CD4-positive, alpha-beta memory T cell (primary cell): ENCODE results near the gene ADAMTS3. TPM values are rescaled to one million over a fixed set of nuclear protein-coding genes. Genes with fewer than 3 reads are reported as not detected.

ENCODE experiments used
- CTCF ChIA-PET: fragments of 350-600 bp; sonication (Branson Sonifier 250); formaldehyde crosslinking; loops from one replicate; lab custom pipeline; 2021; ENCODE audit warnings: inconsistent platforms; ENCODE audit not compliant: partially characterized antibody; lab: Charles Lee
- POLR2A ChIA-PET: fragments of 350-600 bp; sonication (Branson Sonifier 250); formaldehyde crosslinking; loops from one replicate; lab custom pipeline; 2021; ENCODE audit not compliant: partially characterized antibody; lab: Charles Lee
- DNase-seq, 5 donors: peaks; one replicate each; pipeline versions ENCODE4 v3.0.0 to v3.0.0-alpha.2; 2020 to 2022; ENCODE audit warnings: mixed read lengths in 1 of 5
- H3K27ac ChIP-seq: one replicate; pipeline ENCODE4 v1.7.0; 2013; ENCODE audit warnings: low read depth, low read length
- H3K27me3 ChIP-seq: 2 replicates; pipeline ENCODE4 v1.7.0; 2013; ENCODE audit warnings: mild to moderate bottlenecking, low read length, moderate library complexity; ENCODE audit not compliant: insufficient read depth
- H3K36me3 ChIP-seq: 2 replicates; pipeline ENCODE4 v1.7.0; 2013; ENCODE audit warnings: mild to moderate bottlenecking, low read length, moderate library complexity; ENCODE audit not compliant: insufficient read depth
- H3K4me1 ChIP-seq: 2 replicates; pipeline ENCODE4 v1.7.0; 2013; ENCODE audit warnings: mild to moderate bottlenecking, low read length, moderate library complexity; ENCODE audit not compliant: insufficient read depth
- H3K4me3 ChIP-seq, 2 donors: one replicate each; pipeline ENCODE4 v1.7.0; 2013; ENCODE audit warnings: low read length in 2 of 2, mild to moderate bottlenecking in 1 of 2
- H3K9me3 ChIP-seq, 2 donors: one replicate each; pipeline ENCODE4 v1.7.0; 2013; ENCODE audit warnings: low read length in 2 of 2, control low read depth in 1 of 2; ENCODE audit not compliant: control insufficient read depth in 1 of 2
- H3K27ac Mint-ChIP-seq, 7 donors: one replicate each; pipeline ENCODE4 v1.8.0; 2020 to 2021; ENCODE audit warnings: mixed read lengths in 7 of 7, mild to moderate bottlenecking in 6 of 7, inconsistent platforms in 3 of 7, moderate library complexity in 3 of 7
- H3K27me3 Mint-ChIP-seq, 2 donors: one replicate each; pipeline ENCODE4 v1.8.0; 2020 to 2021; ENCODE audit warnings: mixed read lengths in 2 of 2
- H3K36me3 Mint-ChIP-seq, 2 donors: one replicate each; pipeline ENCODE4 v1.8.0; 2020 to 2021; ENCODE audit warnings: mixed read lengths in 2 of 2, inconsistent platforms in 1 of 2, mild to moderate bottlenecking in 1 of 2
- H3K4me1 Mint-ChIP-seq, 4 donors: one replicate each; pipeline ENCODE4 v1.8.0; 2020 to 2021; ENCODE audit warnings: mixed read lengths in 4 of 4, mild to moderate bottlenecking in 1 of 4
- H3K4me3 Mint-ChIP-seq, 8 donors: one replicate each; pipeline ENCODE4 v1.8.0; 2020 to 2021; ENCODE audit warnings: mixed read lengths in 8 of 8, mild to moderate bottlenecking in 7 of 8, moderate library complexity in 6 of 8, inconsistent platforms in 3 of 8
- H3K9me3 Mint-ChIP-seq, 8 donors: one replicate each; pipeline ENCODE4 v1.8.0; 2020 to 2021; ENCODE audit warnings: mixed read lengths in 8 of 8, mild to moderate bottlenecking in 5 of 8, inconsistent platforms in 3 of 8, moderate library complexity in 1 of 8
- intact Hi-C: fragments of 100-400 bp; cut with micrococcal nuclease; formaldehyde crosslinking; loops from one replicate; pipeline ENCODE4 v1.15.1; 2023
- polyA plus RNA-seq, 2 donors: library from polyadenylated mRNA; unstranded; fragments of 300-500 nt; fragmentation: Illumina TruSeq; gene quantifications; one replicate each; pipeline ENCODE4 v1.2.3, GENCODE V29; 2021
- total RNA-seq, 2 experiments: library from RNA; stranded (reverse); gene quantifications; one replicate each; pipeline ENCODE4 v1.2.3, GENCODE V29; 2021

ADAMTS3 gene
- total and polyA plus RNA-seq, 4 experiments from 2014 or later: not detected

DNA sequence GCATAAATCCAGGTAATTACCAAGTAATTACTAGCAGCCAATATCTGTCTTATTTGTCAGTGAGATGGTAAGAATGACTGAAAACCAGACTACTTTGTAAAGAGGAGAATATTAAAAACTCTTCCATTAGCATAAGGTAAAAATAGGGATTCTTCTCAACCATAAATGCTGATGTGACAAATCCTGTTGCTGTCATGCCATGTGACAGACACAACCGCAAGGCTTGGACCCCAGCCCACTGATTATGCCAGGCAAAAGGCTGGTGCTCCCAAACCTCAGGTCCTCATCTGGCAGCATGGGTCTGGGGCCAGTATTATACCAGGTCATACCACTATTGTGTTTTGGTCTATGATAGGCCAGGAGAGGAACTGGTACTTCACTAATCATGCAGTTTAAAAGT, 181.1 kb downstream of the ADAMTS3 start:
- Histone ChIP-seq H3K36me3 (no peaks in the 10 kb centered on the region), H3K27ac (no peak overlapping the region), H3K9me3 (no peaks in the 10 kb centered on the region), H3K27me3 (no peaks in the 10 kb centered on the region), H3K4me1 (no peaks in the 10 kb centered on the region), H3K4me3 (no peak overlapping the region)
- POLR2A ChIA-PET: no interaction called here
- no peaks in the 10 kb centered on the region for H3K27me3 Mint-ChIP-seq
- intact Hi-C loops: no loop called here
- H3K9me3 Mint-ChIP-seq: no peaks in the 10 kb centered on the region
- CTCF ChIA-PET: no interaction called here
- H3K4me3 Mint-ChIP-seq: no peak overlapping the region
- DNase-seq: no peak
- no peak overlapping the region for H3K27ac Mint-ChIP-seq
- H3K36me3 Mint-ChIP-seq: no peaks in the 10 kb centered on the region
- no peaks in the 10 kb centered on the region for H3K4me1 Mint-ChIP-seq

DNA sequence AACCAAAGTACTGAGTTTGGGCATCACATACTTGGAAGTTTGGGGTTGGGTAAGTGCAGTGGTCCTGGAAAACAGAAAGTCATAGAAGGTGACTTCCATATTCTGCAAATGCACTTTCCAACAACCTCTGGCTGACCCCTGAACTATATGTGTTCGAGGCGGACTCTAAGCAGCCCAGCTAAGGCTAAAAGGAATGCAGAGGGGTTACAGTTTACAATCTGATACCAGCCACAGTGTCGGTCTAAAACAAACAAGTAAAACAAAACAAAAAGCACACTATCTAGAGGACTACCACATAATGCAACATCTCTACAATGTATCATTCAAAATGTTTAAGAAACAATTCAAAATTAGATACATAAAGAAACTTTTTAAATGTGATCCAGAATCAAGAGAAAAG, 185.6 kb downstream of the ADAMTS3 start:
- intact Hi-C loops: no loop called here
- Mint-ChIP-seq H3K27me3 (no peaks in the 10 kb centered on the region), H3K4me3 (no peak overlapping the region), H3K27ac (no peak overlapping the region), H3K36me3 (no peaks in the 10 kb centered on the region), H3K4me1 (no peaks in the 10 kb centered on the region), H3K9me3 (peaks cover 0 to 2% (median 0%) of the 10 kb centered on the region in 8 donors)
- no peak for DNase-seq
- POLR2A ChIA-PET: no interaction called here
- Histone ChIP-seq H3K36me3 (no peaks in the 10 kb centered on the region), H3K27me3 (no peaks in the 10 kb centered on the region), H3K4me3 (no peak overlapping the region), H3K27ac (no peak overlapping the region), H3K4me1 (no peaks in the 10 kb centered on the region), H3K9me3 (no peaks in the 10 kb centered on the region)
- CTCF ChIA-PET: no interaction called here

DNA sequence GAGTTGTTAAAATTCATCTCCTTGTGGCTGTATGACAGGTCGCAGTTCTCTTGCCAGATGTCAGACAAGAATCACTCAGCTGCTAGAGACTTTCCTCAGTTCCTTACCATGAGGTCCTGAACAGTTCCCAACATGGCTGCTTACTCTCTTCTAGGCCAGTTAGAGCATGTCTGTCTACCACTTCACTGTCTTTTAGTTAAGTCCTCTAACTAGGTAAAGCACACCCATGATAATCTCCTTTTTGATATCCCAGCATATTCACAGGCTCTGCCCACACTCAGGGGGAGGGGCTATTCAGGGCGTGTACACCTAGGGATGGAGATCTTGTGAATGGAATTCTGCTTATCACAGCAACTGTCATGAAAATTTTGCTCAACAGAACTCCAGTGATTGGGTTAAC, 190.1 kb downstream of the ADAMTS3 start:
- DNase-seq: no peak
- Histone ChIP-seq H3K4me1 (no peaks in the 10 kb centered on the region), H3K4me3 (no peak overlapping the region), H3K36me3 (no peaks in the 10 kb centered on the region), H3K9me3 (no peaks in the 10 kb centered on the region), H3K27ac (no peak overlapping the region), H3K27me3 (no peaks in the 10 kb centered on the region)
- intact Hi-C loops: no loop called here
- no peak overlapping the region for H3K27ac Mint-ChIP-seq
- ChIA-PET CTCF (no interaction called here), POLR2A (no interaction called here)
- H3K9me3 Mint-ChIP-seq: peaks cover 0 to 2% (median 0%) of the 10 kb centered on the region in 8 donors
- no peaks in the 10 kb centered on the region for H3K27me3 Mint-ChIP-seq
- H3K36me3 Mint-ChIP-seq: no peaks in the 10 kb centered on the region
- H3K4me3 Mint-ChIP-seq: no peak overlapping the region
- H3K4me1 Mint-ChIP-seq: no peaks in the 10 kb centered on the region

DNA sequence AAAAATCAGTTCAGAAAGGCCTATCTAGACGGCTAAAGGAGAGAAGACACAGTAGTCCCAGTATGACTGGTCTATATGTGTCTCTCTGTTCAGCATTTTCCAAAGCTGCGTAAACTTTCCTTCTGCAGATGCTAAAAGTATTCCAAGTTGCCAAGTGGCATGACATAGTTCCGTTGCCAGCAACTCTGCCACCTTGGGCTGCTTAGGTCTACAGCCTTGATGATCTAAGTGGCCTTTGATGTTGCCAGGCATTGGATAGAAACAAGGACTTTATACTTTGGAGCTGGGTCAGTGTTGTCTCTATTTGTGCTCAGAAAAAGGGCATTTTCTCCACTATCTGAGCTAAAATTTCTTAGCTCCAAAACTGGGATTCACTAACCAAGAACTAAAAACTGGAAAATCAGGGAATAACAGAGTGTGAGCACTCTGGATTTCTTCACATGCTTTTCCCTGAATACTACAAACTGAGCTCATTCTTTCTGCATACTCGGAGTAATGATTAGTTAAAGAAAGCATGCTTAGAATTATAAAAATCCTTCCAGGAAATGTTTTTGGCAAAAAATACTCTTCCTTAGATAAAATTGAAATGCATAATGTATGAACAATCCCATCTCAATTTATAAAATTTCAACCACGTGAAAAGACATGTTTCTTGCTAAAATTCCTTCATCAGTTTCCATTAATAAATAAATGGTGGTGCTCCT, 191.4 kb downstream of the ADAMTS3 start:
- Mint-ChIP-seq H3K4me3 (no peak overlapping the region), H3K9me3 (peaks cover 0 to 2% (median 0%) of the 10 kb centered on the region in 8 donors)

DNA sequence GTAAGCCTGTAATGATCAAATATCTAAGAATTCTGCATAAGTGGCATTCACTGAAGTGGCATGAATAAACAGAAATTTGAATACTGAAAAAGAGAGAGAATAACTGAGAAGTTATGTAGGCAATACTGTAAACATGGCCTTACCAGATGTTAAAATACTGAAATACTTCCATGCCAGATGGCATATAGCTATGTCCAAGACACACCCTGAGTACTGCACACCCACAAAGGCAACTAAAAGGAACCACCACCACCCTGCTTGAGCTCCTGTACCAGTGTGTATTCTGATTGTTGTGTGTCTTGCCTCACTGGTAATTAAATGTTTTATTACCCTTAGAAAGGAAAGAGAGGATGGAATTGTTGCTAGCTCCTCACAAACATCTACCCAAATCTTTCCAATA, 192.1 kb downstream of the ADAMTS3 start:
- no peak for DNase-seq
- H3K36me3 ChIP-seq: no peaks in the 10 kb centered on the region
- intact Hi-C loops: no loop called here
- no peaks in the 10 kb centered on the region for H3K27me3 ChIP-seq
- ChIA-PET POLR2A (no interaction called here), CTCF (no interaction called here)
- H3K4me3 Mint-ChIP-seq: no peak overlapping the region
- H3K9me3 Mint-ChIP-seq: peaks cover 0 to 2% (median 0%) of the 10 kb centered on the region in 8 donors
- H3K36me3 Mint-ChIP-seq: no peaks in the 10 kb centered on the region
- no peak overlapping the region for H3K27ac ChIP-seq
- no peak overlapping the region for H3K27ac Mint-ChIP-seq
- H3K4me1 Mint-ChIP-seq: no peaks in the 10 kb centered on the region
- no peak overlapping the region for H3K4me3 ChIP-seq
- no peaks in the 10 kb centered on the region for H3K9me3 ChIP-seq
- no peaks in the 10 kb centered on the region for H3K4me1 ChIP-seq
- no peaks in the 10 kb centered on the region for H3K27me3 Mint-ChIP-seq

More for the DNA sequence above, 191.4 kb downstream of the ADAMTS3 start:
- Mint-ChIP-seq H3K4me1 (no peaks in the 10 kb centered on the region), H3K27ac (no peak overlapping the region), H3K36me3 (no peaks in the 10 kb centered on the region), H3K27me3 (no peaks in the 10 kb centered on the region)
- Histone ChIP-seq H3K27ac (no peak overlapping the region), H3K27me3 (no peaks in the 10 kb centered on the region), H3K4me1 (no peaks in the 10 kb centered on the region), H3K36me3 (no peaks in the 10 kb centered on the region), H3K9me3 (no peaks in the 10 kb centered on the region), H3K4me3 (no peak overlapping the region)
- ChIA-PET POLR2A (no interaction called here), CTCF (no interaction called here)
- intact Hi-C loops: no loop called here
- no peak for DNase-seq

DNA sequence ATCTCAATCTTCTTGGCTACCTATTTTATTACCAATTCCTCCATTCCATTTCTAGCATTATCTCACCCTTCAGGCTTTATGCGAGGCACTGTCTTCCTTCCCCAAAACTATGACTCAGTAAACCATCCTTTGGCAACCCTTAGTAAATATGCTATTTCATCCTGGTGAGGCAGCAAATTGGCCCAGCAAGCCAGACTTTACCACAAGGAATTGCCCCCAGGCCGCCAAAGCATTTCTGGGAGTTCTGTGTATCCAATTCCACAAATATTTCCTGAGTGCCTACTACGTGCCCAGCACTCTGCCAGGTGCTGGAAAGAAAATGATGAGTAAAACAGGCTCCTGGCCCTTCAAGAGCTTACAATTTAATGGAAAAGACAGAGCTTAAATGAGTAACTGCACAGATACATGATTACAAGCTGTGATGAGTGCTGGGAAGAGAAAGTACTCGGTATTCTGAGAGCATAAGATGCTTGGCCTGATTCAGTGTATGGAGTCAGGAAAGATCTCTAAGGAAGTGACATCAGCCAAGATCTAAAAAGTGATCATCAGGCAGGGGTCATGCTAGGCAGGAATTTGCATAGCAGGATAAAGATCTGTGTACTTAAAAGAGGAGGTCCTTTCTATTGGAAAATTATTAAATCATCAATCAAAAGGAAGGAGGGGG, 193.8 kb downstream of the ADAMTS3 start:
- no peak overlapping the region for H3K4me3 Mint-ChIP-seq
- intact Hi-C loops: no loop called here

DNA sequence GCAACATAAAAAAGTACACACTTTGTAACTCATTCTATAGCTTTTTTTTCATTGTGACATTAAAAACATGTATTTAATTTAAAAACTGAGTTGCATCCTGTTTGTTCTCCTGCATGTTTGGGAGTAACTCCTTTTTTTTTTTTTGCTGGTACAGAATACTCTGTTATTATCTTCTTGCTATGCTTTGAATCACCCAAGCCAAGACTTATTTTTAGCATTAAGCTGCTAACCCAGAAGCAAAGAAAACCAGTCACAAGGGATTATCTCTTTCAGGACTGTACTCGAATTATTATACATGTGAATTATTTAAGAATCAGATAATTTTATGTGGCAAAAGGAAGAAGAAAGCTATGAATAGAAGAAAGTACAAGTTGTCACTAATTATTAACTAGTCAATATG, 194.9 kb downstream of the ADAMTS3 start:
- H3K36me3 ChIP-seq: no peaks in the 10 kb centered on the region
- no peaks in the 10 kb centered on the region for H3K4me1 ChIP-seq
- H3K9me3 Mint-ChIP-seq: peaks cover 0 to 2% (median 0%) of the 10 kb centered on the region in 8 donors
- no peaks in the 10 kb centered on the region for H3K4me1 Mint-ChIP-seq
- no peak for DNase-seq
- H3K27me3 ChIP-seq: no peaks in the 10 kb centered on the region
- no peak overlapping the region for H3K4me3 Mint-ChIP-seq
- ChIA-PET CTCF (no interaction called here), POLR2A (no interaction called here)
- no peaks in the 10 kb centered on the region for H3K9me3 ChIP-seq
- H3K27ac ChIP-seq: no peak overlapping the region
- intact Hi-C loops: no loop called here
- no peak overlapping the region for H3K4me3 ChIP-seq
- no peaks in the 10 kb centered on the region for H3K36me3 Mint-ChIP-seq
- H3K27me3 Mint-ChIP-seq: no peaks in the 10 kb centered on the region
- H3K27ac Mint-ChIP-seq: no peak overlapping the region

More for the DNA sequence above, 193.8 kb downstream of the ADAMTS3 start:
- no peaks in the 10 kb centered on the region for H3K27me3 ChIP-seq
- no peak overlapping the region for H3K4me3 ChIP-seq
- no peaks in the 10 kb centered on the region for H3K27me3 Mint-ChIP-seq
- no peak overlapping the region for H3K27ac Mint-ChIP-seq
- no peaks in the 10 kb centered on the region for H3K9me3 ChIP-seq
- CTCF ChIA-PET: no interaction called here
- H3K4me1 Mint-ChIP-seq: no peaks in the 10 kb centered on the region
- H3K27ac ChIP-seq: no peak overlapping the region
- DNase-seq: no peak
- no peaks in the 10 kb centered on the region for H3K36me3 ChIP-seq
- H3K36me3 Mint-ChIP-seq: no peaks in the 10 kb centered on the region
- no peaks in the 10 kb centered on the region for H3K4me1 ChIP-seq
- H3K9me3 Mint-ChIP-seq: peaks cover 0 to 2% (median 0%) of the 10 kb centered on the region in 8 donors
- POLR2A ChIA-PET: no interaction called here
